ENCODE results near the gene HMCN2.

Gene HMCN2

DNA sequence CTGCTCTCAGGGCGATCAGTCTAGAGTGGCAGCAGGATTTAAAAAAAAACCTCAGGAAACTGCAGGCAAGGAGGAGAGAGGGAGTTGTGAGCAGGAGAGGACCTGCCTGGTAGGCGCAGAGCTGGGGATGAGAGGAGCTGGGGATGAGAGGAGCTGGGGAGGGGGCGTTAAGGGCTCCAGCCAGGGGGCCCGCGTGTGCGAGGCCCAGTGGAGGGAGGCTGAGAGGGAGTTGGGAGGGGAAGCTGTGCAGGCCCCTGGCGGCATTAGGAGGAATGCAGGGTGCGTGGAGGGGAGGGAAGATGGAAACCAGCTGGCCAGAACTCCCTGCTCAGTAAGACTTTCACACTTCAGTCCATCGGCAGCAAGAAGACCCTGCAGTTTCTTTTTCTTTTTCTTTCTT is 45.2 kb upstream of the HMCN2 start:
- no peaks in the 10 kb centered on the region for H3K36me3 ChIP-seq (replicated peaks; ENCODE audit: insufficient read depth, low read length)
- no peaks in the 10 kb centered on the region for H3K4me1 ChIP-seq (ENCODE audit: low read length)
- H4K20me1 ChIP-seq (ENCODE audit: insufficient read depth, low read length), result no peaks in the 10 kb centered on the region
- H3K9me3 ChIP-seq (replicated peaks; ENCODE audit: insufficient read depth, low read length), result no peaks in the 10 kb centered on the region
- H2AFZ ChIP-seq (ENCODE audit: low read length), result no peak overlapping the region
- no peaks in the 10 kb centered on the region for H3K9me2 ChIP-seq (replicated peaks; ENCODE audit: insufficient read depth, low read length)
- peaks cover 75% of the 10 kb centered on the region for H3K27me3 ChIP-seq (replicated peaks; ENCODE audit: insufficient read depth, low read length)
- H3K9ac ChIP-seq (ENCODE audit: low read length), result no peak overlapping the region
- H3K4me3 ChIP-seq (ENCODE audit: low read length), result no peak overlapping the region
- H3F3A ChIP-seq (ENCODE audit: insufficient read depth, low read length), result no peaks in the 10 kb centered on the region
- no peak for DNase-seq
- no peak overlapping the region for H3K4me2 ChIP-seq (ENCODE audit: low read depth, low read length)
- TF ChIP-seq EZH2 (optimal IDR thresholded peaks at IDR 0.05; ENCODE audit: low read depth, low read length), result no peak
- TF ChIP-seq CTCF (IDR thresholded peaks at IDR 0.05; ENCODE audit: low read length), result no peak
- H3K27ac ChIP-seq (ENCODE audit: low read length), result no peak overlapping the region
- H3K79me2 ChIP-seq (ENCODE audit: low read length), result no peaks in the 10 kb centered on the region

GRCh38 chr9:130222833-130223232 is 42.7 kb upstream of the HMCN2 start:
- Histone ChIP-seq H3K4me2 (ENCODE audit: low read depth, low read length) (no peak overlapping the region), H3K9me2 (replicated peaks; ENCODE audit: insufficient read depth, low read length) (no peaks in the 10 kb centered on the region), H3K4me3 (ENCODE audit: low read length) (no peak overlapping the region), H3K9ac (ENCODE audit: low read length) (no peak overlapping the region), H3K36me3 (replicated peaks; ENCODE audit: insufficient read depth, low read length) (no peaks in the 10 kb centered on the region), H3K4me1 (ENCODE audit: low read length) (no peaks in the 10 kb centered on the region), H3F3A (ENCODE audit: insufficient read depth, low read length) (no peaks in the 10 kb centered on the region), H3K27ac (ENCODE audit: low read length) (no peak overlapping the region), H3K79me2 (ENCODE audit: low read length) (no peaks in the 10 kb centered on the region), H3K27me3 (replicated peaks; ENCODE audit: insufficient read depth, low read length) (peaks cover 77% of the 10 kb centered on the region), H3K9me3 (replicated peaks; ENCODE audit: insufficient read depth, low read length) (no peaks in the 10 kb centered on the region), H2AFZ (ENCODE audit: low read length) (no peak overlapping the region), H4K20me1 (ENCODE audit: insufficient read depth, low read length) (no peaks in the 10 kb centered on the region)
- no peak for DNase-seq
- no peak for TF ChIP-seq CTCF (IDR thresholded peaks at IDR 0.05; ENCODE audit: low read length)

DNA sequence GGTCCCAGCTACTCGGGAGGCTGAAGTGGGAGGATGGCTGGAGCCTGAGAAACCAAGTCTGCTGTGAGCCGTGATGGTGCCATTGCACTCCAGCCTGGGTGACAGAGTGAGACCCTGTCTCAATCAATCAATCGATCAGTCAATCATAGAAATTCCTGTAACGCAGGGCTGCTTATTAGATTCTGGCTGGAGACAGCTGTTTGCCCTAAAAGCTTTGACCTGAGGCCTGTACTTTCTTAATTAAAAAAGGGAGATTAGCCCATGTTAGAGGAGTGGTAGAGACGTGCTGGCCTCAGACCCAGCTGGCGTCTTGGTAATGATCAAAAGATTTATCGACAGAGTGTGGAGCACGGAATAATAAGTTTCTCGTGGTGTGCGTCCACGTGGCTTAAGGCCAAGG is 40.5 kb upstream of the HMCN2 start:
- Histone ChIP-seq H3K27me3 (replicated peaks; ENCODE audit: insufficient read depth, low read length) (peaks cover 71% of the 10 kb centered on the region), H3K4me2 (ENCODE audit: low read depth, low read length) (no peak overlapping the region), H3K4me1 (ENCODE audit: low read length) (no peaks in the 10 kb centered on the region), H3K4me3 (ENCODE audit: low read length) (no peak overlapping the region), H2AFZ (ENCODE audit: low read length) (no peak overlapping the region), H3F3A (ENCODE audit: insufficient read depth, low read length) (no peaks in the 10 kb centered on the region), H4K20me1 (ENCODE audit: insufficient read depth, low read length) (no peaks in the 10 kb centered on the region), H3K9ac (ENCODE audit: low read length) (no peak overlapping the region), H3K27ac (ENCODE audit: low read length) (no peak overlapping the region), H3K9me2 (replicated peaks; ENCODE audit: insufficient read depth, low read length) (no peaks in the 10 kb centered on the region), H3K9me3 (replicated peaks; ENCODE audit: insufficient read depth, low read length) (no peaks in the 10 kb centered on the region), H3K79me2 (ENCODE audit: low read length) (no peaks in the 10 kb centered on the region), H3K36me3 (replicated peaks; ENCODE audit: insufficient read depth, low read length) (no peaks in the 10 kb centered on the region)
- no peak for DNase-seq
- TF ChIP-seq CTCF (IDR thresholded peaks at IDR 0.05; ENCODE audit: low read length) (no peak), EZH2phosphoT487 (IDR thresholded peaks at IDR 0.05; ENCODE audit: low read length) (no peak), EZH2 (optimal IDR thresholded peaks at IDR 0.05; ENCODE audit: low read depth, low read length) (no peak)

GRCh38 chr9:130225586-130225985 is 40.0 kb upstream of the HMCN2 start:
- Histone ChIP-seq H3K79me2 (ENCODE audit: low read length) (no peaks in the 10 kb centered on the region), H3K4me2 (ENCODE audit: low read depth, low read length) (no peak overlapping the region), H3K4me3 (ENCODE audit: low read length) (no peak overlapping the region), H4K20me1 (ENCODE audit: insufficient read depth, low read length) (no peaks in the 10 kb centered on the region), H3K4me1 (ENCODE audit: low read length) (no peaks in the 10 kb centered on the region), H2AFZ (ENCODE audit: low read length) (no peak overlapping the region), H3K27ac (ENCODE audit: low read length) (no peak overlapping the region), H3K36me3 (replicated peaks; ENCODE audit: insufficient read depth, low read length) (no peaks in the 10 kb centered on the region), H3K9me3 (replicated peaks; ENCODE audit: insufficient read depth, low read length) (no peaks in the 10 kb centered on the region), H3K27me3 (replicated peaks; ENCODE audit: insufficient read depth, low read length) (peaks cover 70% of the 10 kb centered on the region), H3K9me2 (replicated peaks; ENCODE audit: insufficient read depth, low read length) (no peaks in the 10 kb centered on the region), H3F3A (ENCODE audit: insufficient read depth, low read length) (no peaks in the 10 kb centered on the region), H3K9ac (ENCODE audit: low read length) (no peak overlapping the region)
- no peak for DNase-seq
- TF ChIP-seq EZH2 (optimal IDR thresholded peaks at IDR 0.05; ENCODE audit: low read depth, low read length) (no peak), CTCF (IDR thresholded peaks at IDR 0.05; ENCODE audit: low read length) (no peak), EZH2phosphoT487 (IDR thresholded peaks at IDR 0.05; ENCODE audit: low read length) (no peak)
